Right ventricle myocardium inferior (tissue), 1 donor: Measurements from ENCODE around the gene CA12. TPM values are rescaled to one million over a fixed set of nuclear protein-coding genes. Genes with fewer than 3 reads are reported as not detected.

Experiments used
- ATAC-seq: fragments of 200-7000 bp; cut with Tn5 transposase; one replicate; pipeline ENCODE4 v1.9.1; 2020; ENCODE audit warnings: mild to moderate bottlenecking, moderate library complexity
- DNase-seq: peaks from one replicate; pipeline ENCODE4 v3.0.0; 2021; ENCODE audit errors: missing footprints
- intact Hi-C: fragments of 100-400 bp; cut with DNase I; formaldehyde crosslinking; loops from one replicate; pipeline ENCODE4 v1.11.0; 2022
- total RNA-seq: library from RNA; stranded (reverse); fragmentation: NEBNext Ultra II Directional; extraction: Animal tissue kit (Norgen Biotek cat#: 25700); gene quantifications from one replicate; pipeline ENCODE4 v1.2.1, GENCODE V29; 2021
- donor health status: DM: no; HTN: yes; CAD: no; lungs with severe emphysema.

Gene CA12
- total RNA-seq, 1 donor from 2014 or later, result 0.65 TPM

DNA sequence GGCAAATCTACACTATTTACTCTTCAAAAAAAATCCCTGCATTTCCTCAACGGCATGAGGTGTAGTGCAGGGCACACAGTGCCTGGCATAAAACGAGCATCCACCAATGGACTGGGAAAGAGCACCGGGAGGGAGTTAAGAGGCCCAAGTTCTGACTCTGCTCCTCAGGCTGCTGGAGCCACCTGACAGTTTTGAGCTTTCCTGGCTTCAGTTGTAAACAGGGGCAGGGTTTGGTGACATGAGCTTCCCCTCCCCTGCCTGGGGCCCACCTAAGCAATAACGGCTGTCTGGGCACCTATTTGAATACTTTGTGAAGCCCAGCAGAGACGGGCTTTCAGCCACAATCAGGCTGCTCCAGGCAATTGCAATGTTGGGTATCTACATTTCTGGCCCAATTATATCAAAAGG, 16.4 kb downstream of the CA12 start:
- DNase-seq (no peak), ATAC-seq (no peak)
- intact Hi-C loops, result no loop called here

- no peak for DNase-seq
- intact Hi-C loops, result no loop called here
- ATAC-seq, result peak; percentile 83
Observed at GRCh38 chr15:63364399-63365272, 17.0 kb downstream of the CA12 start.

GRCh38 chr15:63363292-63363691, 18.4 kb downstream of the CA12 start:
- intact Hi-C loops, result no loop called here
- DNase-seq, result no peak
- ATAC-seq, result no peak

GRCh38 chr15:63362885-63363284, 18.8 kb downstream of the CA12 start:
- DNase-seq (no peak), ATAC-seq (no peak)
- intact Hi-C loops, result no loop called here

DNA sequence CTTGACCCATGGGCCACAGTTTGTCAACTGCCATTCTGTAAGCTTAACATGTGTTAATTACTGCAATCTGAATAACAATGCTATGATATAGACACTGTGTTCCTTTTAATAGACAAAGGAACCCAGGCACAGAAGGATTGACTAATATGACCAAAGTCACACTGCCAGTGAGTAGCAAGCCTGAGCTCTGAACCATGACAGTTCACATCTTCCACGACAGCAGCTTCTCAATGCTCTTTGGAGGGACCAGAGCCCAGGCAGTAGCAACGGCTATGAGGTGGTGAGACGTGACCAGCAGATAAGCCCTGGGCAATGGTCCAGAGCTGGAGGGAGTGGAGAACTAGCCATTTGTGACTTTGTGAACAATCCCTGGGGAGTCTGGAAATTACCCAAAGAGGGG, 19.4 kb downstream of the CA12 start:
- ATAC-seq (peak; percentile 60), DNase-seq (no peak)
- intact Hi-C loops, result no loop called here

- no peak for DNase-seq
- intact Hi-C loops, result no loop called here
- ATAC-seq, result no peak
Observed at GRCh38 chr15:63360170-63360569, 21.5 kb downstream of the CA12 start.

DNA sequence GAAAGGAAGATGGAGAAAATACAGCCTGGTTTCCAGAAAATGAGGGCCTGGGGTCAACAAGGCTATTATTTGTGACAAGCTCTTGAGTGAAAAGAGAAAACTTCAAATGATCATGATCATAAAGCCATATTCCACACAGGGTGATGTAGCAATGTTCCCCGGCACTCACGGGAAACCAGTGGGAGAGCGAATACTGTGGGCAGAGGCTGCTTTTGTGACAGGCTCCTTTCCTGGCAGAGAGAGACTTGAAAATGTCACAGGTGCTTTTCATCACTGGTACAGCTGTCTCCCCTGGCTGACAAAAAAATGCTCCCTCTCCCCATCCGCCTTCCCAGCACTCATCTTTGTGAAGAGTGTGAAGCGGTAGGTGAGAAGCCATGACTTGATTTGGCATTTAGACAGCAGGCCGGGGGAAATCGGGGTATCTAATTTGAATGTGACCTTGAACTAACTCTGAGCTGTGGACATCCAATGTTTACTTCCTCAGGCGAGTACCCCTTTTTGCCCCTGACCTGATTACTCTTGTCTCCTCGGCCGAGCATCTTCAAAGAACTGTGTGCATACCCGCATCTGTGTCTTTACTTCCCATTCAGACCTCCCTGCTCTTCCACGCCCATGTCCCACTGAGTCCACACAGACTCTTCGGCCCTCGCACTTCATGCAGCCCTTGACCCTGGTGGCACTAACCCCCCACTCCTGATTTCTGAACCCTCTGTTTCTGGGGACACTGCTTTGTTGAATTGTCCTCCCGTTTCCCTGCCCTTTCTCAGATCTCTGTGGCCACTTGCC, 23.2 kb downstream of the CA12 start:
- ATAC-seq (no peak), DNase-seq (no peak)

DNA sequence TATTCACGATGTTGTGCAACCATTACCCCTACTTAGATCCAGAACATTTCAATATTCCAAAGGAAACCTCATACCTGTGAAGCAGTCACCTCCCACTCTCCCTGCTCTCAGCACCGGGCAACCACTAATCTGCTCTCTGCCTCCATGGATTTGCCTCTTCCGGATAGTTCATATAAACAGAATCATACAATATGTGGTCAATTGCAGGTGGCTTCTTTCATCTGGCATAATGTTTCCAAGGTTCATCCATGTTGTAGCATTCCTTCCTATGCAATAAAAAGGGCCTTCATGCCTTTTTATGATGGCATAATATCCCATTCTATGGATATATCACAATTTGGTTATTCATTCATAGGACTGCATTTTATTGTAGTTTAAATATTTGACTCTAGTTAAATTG, 23.9 kb downstream of the CA12 start:
- ATAC-seq, result no peak
- no peak for DNase-seq
- intact Hi-C loops, result no loop called here

More for the DNA sequence above, 23.2 kb downstream of the CA12 start:
- intact Hi-C loops, result no loop called here

GRCh38 chr15:63357061-63357460, 24.6 kb downstream of the CA12 start:
- ATAC-seq (no peak), DNase-seq (no peak)
- intact Hi-C loops, result no loop called here

- no peak for ATAC-seq
Observed at GRCh38 chr15:63354821-63355650, 26.6 kb downstream of the CA12 start.

GRCh38 chr15:63353887-63354286, 27.8 kb downstream of the CA12 start:
- intact Hi-C loops, result no loop called here
- ATAC-seq, result no peak
- DNase-seq, result no peak

More at GRCh38 chr15:63354821-63355650, 26.6 kb downstream of the CA12 start:
- DNase-seq, result no peak
- intact Hi-C loops, result no loop called here

- DNase-seq, result no peak
- intact Hi-C loops, result no loop called here
- ATAC-seq, result no peak
Observed at GRCh38 chr15:63353261-63353660, 28.4 kb downstream of the CA12 start.

GRCh38 chr15:63352808-63353207, 28.8 kb downstream of the CA12 start:
- intact Hi-C loops, result no loop called here
- ATAC-seq (no peak), DNase-seq (no peak)

GRCh38 chr15:63351170-63351569, 30.5 kb downstream of the CA12 start:
- ATAC-seq (no peak), DNase-seq (no peak)
- intact Hi-C loops, result no loop called here

GRCh38 chr15:63350178-63350621, 31.4 kb downstream of the CA12 start:
- ATAC-seq (peak; percentile 94), DNase-seq (peak; percentile 82)
- intact Hi-C loops, result no loop called here

DNA sequence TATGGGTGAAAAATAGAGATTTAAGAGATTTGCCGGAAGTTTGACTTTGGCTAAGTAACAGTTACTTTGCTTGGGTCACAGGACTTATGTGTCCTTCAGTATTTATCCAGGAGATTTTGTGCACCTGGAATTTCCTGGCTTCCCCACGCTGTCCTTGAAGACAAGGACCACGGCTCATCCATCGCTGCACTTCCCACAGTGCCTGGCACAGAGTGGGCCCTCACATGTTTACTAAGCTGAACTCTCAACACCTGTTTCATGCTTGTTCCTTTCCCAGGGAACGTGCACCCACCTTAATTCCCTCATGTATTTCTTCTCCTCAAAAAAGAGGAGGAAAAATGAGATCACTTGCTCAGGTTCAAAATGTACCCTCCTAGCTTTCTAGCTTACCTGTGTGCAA, 32.0 kb downstream of the CA12 start:
- ATAC-seq (no peak), DNase-seq (no peak)
- intact Hi-C loops, result no loop called here

DNA sequence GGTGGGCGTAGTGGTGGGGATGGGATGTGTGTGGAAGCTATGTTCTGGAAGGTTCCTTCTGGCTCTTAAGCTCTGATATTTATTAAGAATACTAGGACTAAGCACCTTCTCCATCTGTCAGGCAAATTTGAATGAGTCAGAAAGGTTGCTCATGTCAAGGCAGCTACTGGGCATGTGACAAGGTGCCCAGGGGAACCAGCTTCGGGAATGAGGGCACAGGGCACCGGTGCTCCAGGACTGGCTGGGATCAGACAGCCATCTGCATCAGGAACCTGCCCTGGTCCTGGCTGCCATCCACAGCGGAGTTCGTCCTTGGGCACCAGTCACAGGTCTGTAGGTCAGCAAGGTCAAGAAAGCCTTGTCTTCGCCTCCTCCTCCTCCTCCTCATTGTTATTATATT, 32.5 kb downstream of the CA12 start:
- ATAC-seq, result no peak
- intact Hi-C loops, result no loop called here
- no peak for DNase-seq

GRCh38 chr15:63348392-63348791, 33.3 kb downstream of the CA12 start:
- DNase-seq, result peak; percentile 77
- ATAC-seq, result peak; percentile 21

More at GRCh38 chr15:63348392-63348791, 33.3 kb downstream of the CA12 start:
- intact Hi-C loops, result no loop called here
